ENCODE results near the gene MAP3K7.

MAP3K7 gene

DNA sequence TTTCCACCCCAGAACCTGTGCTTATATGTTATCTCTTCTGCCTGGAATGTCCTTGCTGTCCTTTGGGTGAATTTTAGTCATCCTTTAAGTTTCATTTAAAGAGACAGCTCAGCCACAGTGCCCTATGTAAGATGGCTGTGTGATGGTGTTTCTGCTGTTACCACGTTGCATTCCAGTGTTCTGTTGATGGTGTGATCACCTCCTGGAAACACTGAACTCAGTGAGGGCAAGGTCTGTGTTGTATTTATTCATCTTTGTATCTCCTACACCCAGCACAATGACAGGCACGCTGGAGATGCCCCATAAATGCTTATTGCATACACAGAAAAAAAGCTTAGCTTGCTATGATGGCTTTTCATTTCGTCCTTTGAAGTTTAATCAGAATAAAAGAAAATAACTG, 102.5 kb downstream of the MAP3K7 start:
- no peak for DNase-seq (ENCODE audit: low read depth in 2 of 2)

DNA sequence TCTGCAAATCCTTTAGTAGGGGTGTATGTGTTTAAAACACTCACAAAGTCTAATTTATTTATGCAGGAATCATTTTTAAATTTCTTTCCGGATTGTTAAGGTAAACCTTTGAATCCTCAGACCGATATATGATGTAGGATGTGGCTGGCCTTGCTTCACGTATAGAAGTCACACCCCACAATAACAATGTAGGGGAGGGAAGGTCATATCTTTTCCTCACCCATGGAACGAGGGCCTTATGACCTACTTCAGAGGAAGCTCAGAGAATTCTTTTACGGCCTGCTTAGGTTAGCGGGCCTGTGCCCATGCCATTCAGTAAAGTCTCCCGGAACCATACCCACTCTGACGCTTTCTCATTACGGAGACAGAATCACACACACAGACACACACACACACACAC, 102.9 kb downstream of the MAP3K7 start:
- DNase-seq (ENCODE audit: low read depth in 2 of 2) = no peak

GRCh38 chr6:90483116-90483839, 103.6 kb downstream of the MAP3K7 start:
- DNase-seq (ENCODE audit: low read depth in 2 of 2) = no peak

- no peak for DNase-seq (ENCODE audit: low read depth in 2 of 2)
Observed at GRCh38 chr6:90480666-90481065, 106.2 kb downstream of the MAP3K7 start.

- DNase-seq (ENCODE audit: low read depth in 2 of 2) = no peak
Observed at GRCh38 chr6:90479603-90479926, 107.3 kb downstream of the MAP3K7 start.

- DNase-seq (ENCODE audit: low read depth in 2 of 2) = peak; percentile 61 to 75
Observed at GRCh38 chr6:90478789-90479602, 107.9 kb downstream of the MAP3K7 start.

- DNase-seq (ENCODE audit: low read depth in 2 of 2) = no peak
Observed at GRCh38 chr6:90478278-90478677, 108.6 kb downstream of the MAP3K7 start.

GRCh38 chr6:90477366-90477765, 109.5 kb downstream of the MAP3K7 start:
- DNase-seq (ENCODE audit: low read depth in 2 of 2) = no peak

GRCh38 chr6:90472716-90473115, 114.2 kb downstream of the MAP3K7 start:
- DNase-seq (ENCODE audit: low read depth in 2 of 2) = no peak

GRCh38 chr6:90471263-90471662, 115.6 kb downstream of the MAP3K7 start:
- no peak for DNase-seq (ENCODE audit: low read depth in 2 of 2)

DNA sequence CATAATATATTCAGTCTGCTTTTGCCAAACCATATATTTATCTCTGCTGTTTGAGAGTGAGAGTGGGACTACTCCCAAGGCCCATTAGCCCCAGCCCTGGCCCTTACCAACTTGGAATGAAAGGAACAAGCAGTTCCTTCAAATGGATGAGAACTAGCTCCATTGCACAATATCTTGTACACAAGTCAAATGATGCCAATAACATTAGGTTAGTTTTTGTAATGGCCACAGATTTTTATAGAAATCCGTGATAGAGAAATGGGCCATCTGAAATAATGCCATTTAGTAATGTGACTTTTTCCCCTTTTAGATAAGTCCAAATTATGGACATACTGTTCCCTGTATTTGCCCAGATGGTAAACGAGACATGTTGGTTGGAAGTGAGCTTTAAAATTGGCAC, 117.0 kb downstream of the MAP3K7 start:
- no peak for DNase-seq (ENCODE audit: low read depth in 2 of 2)

- DNase-seq (ENCODE audit: low read depth in 2 of 2) = no peak
Observed at GRCh38 chr6:90468859-90469258, 118.0 kb downstream of the MAP3K7 start.

- DNase-seq (ENCODE audit: low read depth in 2 of 2) = no peak
Observed at GRCh38 chr6:90468080-90468479, 118.8 kb downstream of the MAP3K7 start.

DNA sequence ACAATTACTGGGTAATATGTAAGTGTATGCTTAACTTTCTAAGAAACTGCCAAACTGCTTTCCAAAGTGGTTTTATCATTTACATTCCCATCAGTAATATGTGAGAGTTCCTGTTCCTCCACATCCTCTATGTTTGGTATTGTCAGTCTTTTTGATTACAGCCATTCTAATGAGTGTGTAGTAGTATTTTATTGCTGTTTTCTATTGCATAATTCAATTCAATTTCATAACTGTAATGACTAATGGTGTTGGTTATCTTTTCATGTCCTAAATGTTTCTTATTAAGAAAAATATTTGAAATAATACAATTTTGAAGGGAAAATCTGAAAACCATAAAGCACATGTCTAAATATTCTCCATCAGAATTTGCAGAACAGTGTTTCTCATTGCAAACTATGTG, 119.3 kb downstream of the MAP3K7 start:
- no peak for DNase-seq (ENCODE audit: low read depth in 2 of 2)

GRCh38 chr6:90466154-90466940, 120.5 kb downstream of the MAP3K7 start:
- no peak for DNase-seq (ENCODE audit: low read depth in 2 of 2)

DNA sequence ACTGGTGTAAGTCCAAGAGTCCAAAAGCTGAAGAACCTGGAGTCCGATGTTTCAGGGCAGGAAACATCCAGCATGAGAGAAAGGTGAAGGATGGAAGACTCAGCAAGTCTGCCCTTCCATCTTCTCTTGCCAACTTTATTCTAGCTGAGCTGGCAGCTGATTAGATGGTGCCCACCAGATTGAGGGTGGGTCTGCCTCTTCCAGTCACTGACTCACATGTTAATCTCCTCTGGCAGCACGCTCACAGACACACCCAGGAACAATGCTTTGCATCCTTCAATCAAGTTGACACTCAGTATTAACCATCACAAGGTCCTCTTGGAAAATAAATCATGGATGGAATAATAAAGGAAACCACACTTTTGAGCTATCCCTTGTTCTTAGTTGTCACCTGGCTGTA, 121.2 kb downstream of the MAP3K7 start:
- no peak for DNase-seq (ENCODE audit: low read depth in 2 of 2)

DNA sequence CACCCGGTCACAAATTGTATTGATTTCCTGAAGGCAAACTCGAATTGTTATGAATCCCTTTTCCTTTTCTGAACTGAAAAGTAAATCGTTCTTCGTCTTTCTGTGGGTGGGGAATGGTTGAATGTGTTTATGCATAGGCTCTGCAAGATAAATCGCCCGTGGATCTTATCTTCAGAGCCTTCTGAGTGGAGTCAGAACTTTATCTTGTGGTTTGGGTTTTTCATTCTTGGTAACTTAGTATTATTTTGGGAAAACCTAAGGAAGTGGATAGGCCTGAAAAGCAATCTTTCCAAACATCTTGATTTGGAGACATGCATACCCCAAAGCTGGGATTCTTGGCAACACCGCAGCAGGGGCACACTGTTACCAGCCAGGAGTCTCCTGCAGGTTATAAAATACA, 122.4 kb downstream of the MAP3K7 start:
- DNase-seq (ENCODE audit: low read depth in 2 of 2) = no peak

GRCh38 chr6:90463874-90464273, 123.0 kb downstream of the MAP3K7 start:
- DNase-seq (ENCODE audit: low read depth in 2 of 2) = no peak

Data from stimulated activated CD8-positive, alpha-beta memory T cell treated with anti-CD3 and anti-CD28 coated beads, Interleukin-2, amount 100 ng/mL, for 1 hour (primary cell).